ENCODE results near the gene KANK3. TPM values are rescaled to one million over a fixed set of nuclear protein-coding genes. Genes with fewer than 3 reads are reported as not detected.
"Not testable (repeated sequence)": the region's sequence is repeated elsewhere in the genome, so short reads cannot be mapped to it uniquely, and the experiment has no call there.

KANK3 gene
- total RNA-seq, 1 experiment from 2014 or later = 7.7 TPM

GRCh38 chr19:8384569-8384968 lies 41.5 kb upstream of the KANK3 start:
- not testable (repeated sequence) for H3K18ac ChIP-seq (ENCODE audit: insufficient read length, low read depth, low read length); H3K14ac ChIP-seq (ENCODE audit: insufficient read depth, low read length); H4K8ac ChIP-seq (replicated peaks; ENCODE audit: insufficient read length, low read depth, low read length); H2BK12ac ChIP-seq (ENCODE audit: insufficient read length, low read depth, low read length); H3K56ac ChIP-seq (ENCODE audit: insufficient read length, low read depth, low read length); H2BK15ac ChIP-seq (ENCODE audit: low read depth, low read length); H4K5ac ChIP-seq (ENCODE audit: insufficient read length, low read depth, low read length); H3K27ac Mint-ChIP-seq; H3K79me2 ChIP-seq (ENCODE audit: insufficient read depth, low read length); H3K27me3 ChIP-seq (ENCODE audit: insufficient read depth, low read length); H3K9ac ChIP-seq (ENCODE audit: extremely low read depth, insufficient read length, low read length); H3K4me1 ChIP-seq (ENCODE audit: insufficient read depth, low read length); DNase-seq; H3K9me3 ChIP-seq (ENCODE audit: control insufficient read depth, low read depth, low read length); H3K23ac ChIP-seq (ENCODE audit: insufficient read length, low read depth, low read length); H2BK5ac ChIP-seq (ENCODE audit: insufficient read length, low read length); H3K4ac ChIP-seq (ENCODE audit: low read depth, low read length); H3T11ph ChIP-seq (ENCODE audit: low read length); H3K23me2 ChIP-seq (ENCODE audit: insufficient read length, low read depth, low read length, poor library complexity, severe bottlenecking); H2AFZ ChIP-seq (ENCODE audit: low read length); H3K4me2 ChIP-seq (ENCODE audit: insufficient read depth, insufficient read length, low read length); H2AK5ac ChIP-seq (ENCODE audit: insufficient read length, low read length); H2BK120ac ChIP-seq (ENCODE audit: low read depth, low read length, poor library complexity, severe bottlenecking); H3K27me3 Mint-ChIP-seq (ENCODE audit: low read depth); H4K91ac ChIP-seq (ENCODE audit: insufficient read length, low read depth, low read length); H3K79me1 ChIP-seq (ENCODE audit: insufficient read depth, low read depth, low read length, poor library complexity, severe bottlenecking); H3K4me3 Mint-ChIP-seq; H4K20me1 ChIP-seq (ENCODE audit: control insufficient read depth, insufficient read depth, insufficient read length); H3K27ac ChIP-seq (ENCODE audit: insufficient read length, low read depth, low read length); H2BK20ac ChIP-seq (ENCODE audit: low read depth, low read length, poor library complexity, severe bottlenecking)
- peaks cover 15 to 19% (median 18%) of the 10 kb centered on the region in 3 experiments for H3K36me3 Mint-ChIP-seq (ENCODE audit: insufficient read depth in 1 of 3, low read depth in 3 of 3)
- peaks cover 11 to 12% of the 10 kb centered on the region in 2 experiments; a peak in 4 of 5 replicates for H3K9me3 Mint-ChIP-seq
- no CpG with 5 or more reads among the region's 4 CpGs for WGBS (ENCODE audit: extremely low coverage, insufficient read length, low lambda C conversion rate)
- H3K4me1 Mint-ChIP-seq = peaks cover 21 to 22% of the 10 kb centered on the region in 2 experiments

GRCh38 chr19:8379156-8379891 lies 36.3 kb upstream of the KANK3 start:
- H2AFZ ChIP-seq (ENCODE audit: low read length); H2BK15ac ChIP-seq (ENCODE audit: low read depth, low read length); H4K5ac ChIP-seq (ENCODE audit: insufficient read length, low read depth, low read length); H3K27me3 ChIP-seq (ENCODE audit: insufficient read depth, low read length); H3K18ac ChIP-seq (ENCODE audit: insufficient read length, low read depth, low read length); DNase-seq; H3K56ac ChIP-seq (ENCODE audit: insufficient read length, low read depth, low read length); H4K91ac ChIP-seq (ENCODE audit: insufficient read length, low read depth, low read length); H3K4me2 ChIP-seq (ENCODE audit: insufficient read depth, insufficient read length, low read length); H3K4me1 ChIP-seq (ENCODE audit: insufficient read depth, low read length); H3K9me3 Mint-ChIP-seq; H3K79me2 ChIP-seq (ENCODE audit: insufficient read depth, low read length); H2BK12ac ChIP-seq (ENCODE audit: insufficient read length, low read depth, low read length); H3K79me1 ChIP-seq (ENCODE audit: insufficient read depth, low read depth, low read length, poor library complexity, severe bottlenecking); H3K4ac ChIP-seq (ENCODE audit: low read depth, low read length); H3T11ph ChIP-seq (ENCODE audit: low read length); H3K23ac ChIP-seq (ENCODE audit: insufficient read length, low read depth, low read length); H3K9me3 ChIP-seq (ENCODE audit: control insufficient read depth, low read depth, low read length); H3K27ac ChIP-seq (ENCODE audit: insufficient read length, low read depth, low read length); H3K27me3 Mint-ChIP-seq (ENCODE audit: low read depth); H3K14ac ChIP-seq (ENCODE audit: insufficient read depth, low read length); H4K20me1 ChIP-seq (ENCODE audit: control insufficient read depth, insufficient read depth, insufficient read length); H3K27ac Mint-ChIP-seq; H3K23me2 ChIP-seq (ENCODE audit: insufficient read length, low read depth, low read length, poor library complexity, severe bottlenecking); H2AK5ac ChIP-seq (ENCODE audit: insufficient read length, low read length); H3K9ac ChIP-seq (ENCODE audit: extremely low read depth, insufficient read length, low read length); H4K8ac ChIP-seq (replicated peaks; ENCODE audit: insufficient read length, low read depth, low read length); H2BK5ac ChIP-seq (ENCODE audit: insufficient read length, low read length); H2BK120ac ChIP-seq (ENCODE audit: low read depth, low read length, poor library complexity, severe bottlenecking); H2BK20ac ChIP-seq (ENCODE audit: low read depth, low read length, poor library complexity, severe bottlenecking): not testable (repeated sequence)
- peaks cover 21% of the 10 kb centered on the region in 2 experiments for H3K4me1 Mint-ChIP-seq
- peak overlapping the region; percentile 29 to 62; a peak in 4 of 5 replicates for H3K4me3 Mint-ChIP-seq
- WGBS (ENCODE audit: extremely low coverage, insufficient read length, low lambda C conversion rate) = no CpG with 5 or more reads among the region's 13 CpGs
- H3K36me3 Mint-ChIP-seq (ENCODE audit: insufficient read depth in 1 of 3, low read depth in 3 of 3) = peaks cover 14 to 23% (median 18%) of the 10 kb centered on the region in 3 experiments; a peak in 6 of 7 replicates
